GM12891 (cell line): ENCODE data around the gene ZNF236.

ENCODE experiments used
- DNase-seq: peaks from one replicate; pipeline ENCODE4 v3.0.0; 2011; ENCODE audit warnings: low spot score; ENCODE audit not compliant: insufficient read length
- FAIRE-seq: peaks from 2 replicates; lab custom pipeline; 2011; peaks lifted over from hg19 to GRCh38; lab: Jason Lieb, UNC
- PAX5 ChIP-seq: IDR thresholded peaks from 2 replicates; pipeline ENCODE4 v1.6.1; 2011; ENCODE audit warnings: low read length, moderate library complexity, mild to moderate bottlenecking; ENCODE audit not compliant: insufficient read depth, severe bottlenecking
- POLR2A ChIP-seq: IDR thresholded peaks from 2 replicates; pipeline ENCODE4 v1.6.1; 2011; ENCODE audit warnings: low read depth, low read length, control low read depth
- POLR2AphosphoS5 ChIP-seq: IDR thresholded peaks from 2 replicates; pipeline ENCODE4 v1.6.1; 2011; ENCODE audit warnings: low read depth, low read length, control low read depth
- POU2F2 ChIP-seq: IDR thresholded peaks from 2 replicates; pipeline ENCODE4 v1.6.1; 2011; ENCODE audit warnings: low read depth, mild to moderate bottlenecking, control low read depth, low read length, moderate library complexity
- SPI1 ChIP-seq: IDR thresholded peaks from 2 replicates; pipeline ENCODE4 v1.6.1; 2011; ENCODE audit warnings: low read depth, low read length, control low read depth
- TAF1 ChIP-seq: IDR thresholded peaks from 2 replicates; pipeline ENCODE4 v1.6.1; 2011; ENCODE audit warnings: low read depth, low read length, control low read depth

Gene ZNF236

DNA sequence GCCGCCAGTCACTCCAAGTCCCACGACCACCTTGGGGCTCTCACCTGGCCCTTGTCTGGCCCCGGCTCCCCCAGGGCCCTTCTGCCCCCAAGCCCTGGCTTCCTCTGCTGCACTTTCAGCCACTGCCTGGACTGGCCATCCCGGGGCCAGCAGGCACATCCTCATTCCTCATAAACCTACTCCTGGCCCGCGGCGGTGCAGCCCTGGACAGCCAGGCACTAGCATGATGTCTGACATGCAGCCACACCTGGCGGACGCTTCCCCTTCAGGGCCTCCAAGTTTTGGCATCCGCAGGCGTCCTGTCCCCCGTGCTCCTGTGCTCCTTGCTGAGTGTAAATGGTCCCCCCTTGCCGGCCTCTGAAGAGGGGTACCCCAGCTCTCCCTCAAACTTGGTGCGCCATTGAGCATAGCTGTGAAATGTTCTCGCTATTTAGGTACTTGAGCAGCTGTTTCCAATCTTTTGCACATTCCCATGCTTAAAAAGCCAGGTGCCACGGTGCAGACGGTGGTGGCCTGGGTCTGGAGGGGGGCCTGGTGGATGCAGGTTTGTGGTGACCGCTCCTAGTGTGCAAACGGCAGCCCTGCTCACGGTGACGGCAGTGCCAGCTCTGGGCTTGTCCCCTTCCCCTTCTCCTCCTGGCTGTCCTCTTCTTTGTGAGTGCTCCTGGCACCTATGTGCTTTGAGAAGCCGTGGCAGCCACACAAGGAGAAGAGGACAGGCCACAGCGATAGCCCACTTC lies 186.4 kb downstream of the ZNF236 start:
- DNase-seq (no peak), FAIRE-seq (no peak)
- TF ChIP-seq PAX5 (no peak), TAF1 (no peak), POLR2A (no peak), POLR2AphosphoS5 (no peak), POU2F2 (no peak)

DNA sequence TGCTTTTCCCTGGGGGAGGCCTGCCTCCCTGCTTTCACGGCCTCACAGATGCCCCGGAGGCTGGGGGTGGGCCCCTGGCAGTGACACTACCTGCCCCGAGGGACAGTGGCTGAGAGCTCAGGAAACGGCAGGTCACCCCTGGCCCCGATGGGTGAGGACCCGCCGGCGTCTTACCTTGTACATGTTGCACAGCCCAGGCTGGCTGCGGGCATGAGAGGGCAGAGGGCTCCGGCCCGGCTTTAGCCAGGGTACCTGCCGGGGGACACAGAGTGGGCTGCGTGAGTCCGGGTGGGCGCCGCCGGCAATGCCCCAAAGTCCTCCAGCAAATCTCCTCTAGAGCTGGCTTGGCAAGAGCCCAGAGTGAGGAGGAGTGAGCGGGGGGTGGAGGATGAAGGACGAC lies 187.3 kb downstream of the ZNF236 start:
- no peak for TF ChIP-seq POLR2AphosphoS5
- TF ChIP-seq POLR2A: no peak
- TF ChIP-seq TAF1: no peak
- TF ChIP-seq PAX5: no peak
- no peak for TF ChIP-seq POU2F2
- TF ChIP-seq SPI1: no peak
- DNase-seq (no peak), FAIRE-seq (no peak)

DNA sequence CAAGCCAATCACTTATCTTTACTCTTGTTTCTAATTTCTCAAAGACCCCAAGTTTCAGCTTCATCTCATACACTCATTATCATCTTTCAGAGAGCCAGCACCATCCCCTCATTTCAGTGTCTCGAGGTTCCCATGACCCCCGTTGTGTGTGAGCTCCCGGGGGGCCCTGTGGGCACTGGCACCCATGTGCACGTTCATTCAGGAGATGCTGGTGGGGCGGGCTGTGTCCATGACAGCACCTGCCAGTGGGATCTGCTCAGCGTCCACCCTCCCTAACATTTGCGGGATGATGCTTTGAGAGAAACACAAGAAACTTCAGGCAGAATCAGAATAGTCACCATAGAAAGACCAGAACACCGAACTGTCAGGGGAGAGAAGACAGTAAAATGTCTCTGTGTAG lies 189.8 kb downstream of the ZNF236 start:
- TF ChIP-seq SPI1 (no peak), POLR2A (no peak), TAF1 (no peak), POU2F2 (no peak), POLR2AphosphoS5 (no peak), PAX5 (no peak)
- FAIRE-seq (no peak), DNase-seq (no peak)

DNA sequence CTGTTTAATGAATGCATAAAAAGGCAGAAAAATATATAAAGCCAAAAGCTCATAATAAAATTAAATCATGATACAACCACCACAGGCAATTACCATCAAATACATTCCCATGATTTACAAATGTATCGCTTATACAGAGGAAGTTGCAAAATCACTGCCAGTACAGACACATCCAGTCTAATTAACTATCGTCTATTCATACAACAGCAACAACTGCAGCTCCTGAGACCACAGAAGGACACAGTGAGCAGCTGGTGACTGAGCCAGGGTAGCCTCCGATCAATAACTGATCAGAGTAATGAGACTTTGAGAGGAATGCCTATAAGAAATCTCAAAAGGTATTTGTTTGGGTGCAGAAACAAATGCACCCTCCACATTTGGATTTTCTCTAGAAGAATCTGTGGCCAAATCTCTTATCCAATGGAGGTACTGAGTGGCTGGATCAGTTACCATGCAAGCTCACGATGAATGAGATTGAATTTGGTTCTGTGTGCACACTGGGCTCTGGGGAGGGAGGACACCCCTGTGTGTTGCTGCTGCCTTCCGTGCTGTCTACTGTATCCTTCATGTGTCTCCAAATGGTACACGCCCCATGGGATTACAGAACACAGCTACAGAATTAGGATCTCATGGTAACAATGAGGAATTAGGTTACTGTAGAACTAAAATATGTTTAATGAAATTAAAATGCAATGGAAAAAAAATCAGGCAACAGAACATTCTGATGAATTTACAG lies 190.6 kb downstream of the ZNF236 start:
- FAIRE-seq: no peak
- no peak for DNase-seq
- TF ChIP-seq TAF1: no peak
- no peak for TF ChIP-seq POLR2A
- TF ChIP-seq POLR2AphosphoS5: no peak
- no peak for TF ChIP-seq POU2F2
- no peak for TF ChIP-seq PAX5
- no peak for TF ChIP-seq SPI1

DNA sequence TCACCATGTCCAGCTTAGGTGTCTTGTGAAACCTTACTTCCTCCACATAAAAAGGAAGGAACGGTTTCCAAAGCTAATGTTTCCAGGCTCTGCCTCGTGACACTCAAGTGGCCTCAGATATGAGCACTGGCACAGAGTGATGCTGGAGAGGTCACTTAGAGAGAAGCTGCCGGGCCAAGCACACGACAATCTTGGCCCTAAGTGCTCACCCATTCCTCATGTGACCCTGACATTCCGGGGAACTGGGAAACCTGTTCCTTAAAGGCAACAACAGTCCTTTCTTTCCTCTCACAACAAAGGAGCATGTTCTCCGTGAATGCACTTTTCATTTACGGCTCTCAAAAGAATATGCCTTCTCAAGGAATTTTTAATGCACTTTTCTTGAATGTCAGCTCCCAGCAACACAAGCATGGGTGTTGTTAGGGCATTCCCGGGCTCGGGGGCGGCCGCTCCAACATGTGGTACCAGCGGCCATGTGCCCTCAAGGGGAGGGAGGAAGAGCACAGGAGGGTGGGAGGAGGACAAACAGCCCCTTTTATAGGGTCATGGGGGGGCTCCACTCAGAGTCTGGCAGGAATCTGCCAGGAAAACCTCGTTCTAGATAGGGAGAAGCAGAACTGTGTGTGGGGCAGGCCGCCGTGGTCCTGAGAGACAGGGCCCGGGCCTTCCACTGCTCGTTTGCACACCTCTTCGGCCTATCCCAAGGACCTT lies 191.6 kb downstream of the ZNF236 start:
- TF ChIP-seq SPI1: no peak
- no peak for TF ChIP-seq PAX5
- no peak for TF ChIP-seq TAF1
- TF ChIP-seq POLR2AphosphoS5: no peak
- TF ChIP-seq POU2F2: no peak
- TF ChIP-seq POLR2A: no peak
- FAIRE-seq: no peak
- DNase-seq: no peak

DNA sequence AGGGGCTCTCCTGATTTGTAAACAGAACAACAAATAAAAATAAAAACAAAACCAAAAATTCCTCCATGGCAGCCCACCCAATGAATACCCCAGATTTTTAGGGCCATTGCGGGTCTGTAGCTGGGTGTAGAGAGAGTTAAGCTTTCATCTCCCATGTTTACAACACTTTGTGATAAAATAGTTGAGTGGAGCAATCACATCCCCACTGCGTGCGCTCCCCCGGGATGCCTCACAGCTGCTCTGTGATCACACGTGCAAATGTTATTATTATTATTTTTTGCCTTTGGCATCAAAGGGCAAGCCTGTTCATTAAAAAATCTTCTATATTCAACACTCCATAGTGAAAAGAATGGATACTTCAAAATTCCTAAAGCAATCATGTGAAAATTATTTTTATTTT lies 192.2 kb downstream of the ZNF236 start:
- DNase-seq: no peak
- TF ChIP-seq POLR2A (no peak), POLR2AphosphoS5 (no peak), PAX5 (no peak), POU2F2 (no peak), SPI1 (no peak), TAF1 (no peak)
- no peak for FAIRE-seq

DNA sequence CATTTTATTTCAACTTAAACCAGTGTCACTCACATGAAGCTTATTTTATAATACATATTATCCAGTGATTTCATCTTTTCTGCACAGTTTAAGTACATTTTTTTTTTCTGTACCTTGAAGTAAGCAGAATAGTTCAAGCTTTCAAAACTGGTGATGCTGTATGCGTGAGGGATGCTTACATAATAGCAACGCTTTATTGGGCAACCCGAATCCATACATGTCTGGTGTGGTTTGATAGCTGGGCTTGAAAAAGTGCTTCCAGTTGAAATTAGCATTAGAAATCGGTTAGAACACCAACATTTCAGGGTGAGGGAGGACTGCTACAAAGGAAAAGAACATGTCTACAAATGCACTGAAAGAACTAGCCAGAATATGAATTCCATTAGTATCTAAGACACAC lies 192.8 kb downstream of the ZNF236 start:
- no peak for DNase-seq
- no peak for FAIRE-seq
- no peak for TF ChIP-seq POLR2A
- TF ChIP-seq TAF1: no peak
- TF ChIP-seq POLR2AphosphoS5: no peak
- no peak for TF ChIP-seq PAX5
- TF ChIP-seq POU2F2: no peak
- no peak for TF ChIP-seq SPI1

DNA sequence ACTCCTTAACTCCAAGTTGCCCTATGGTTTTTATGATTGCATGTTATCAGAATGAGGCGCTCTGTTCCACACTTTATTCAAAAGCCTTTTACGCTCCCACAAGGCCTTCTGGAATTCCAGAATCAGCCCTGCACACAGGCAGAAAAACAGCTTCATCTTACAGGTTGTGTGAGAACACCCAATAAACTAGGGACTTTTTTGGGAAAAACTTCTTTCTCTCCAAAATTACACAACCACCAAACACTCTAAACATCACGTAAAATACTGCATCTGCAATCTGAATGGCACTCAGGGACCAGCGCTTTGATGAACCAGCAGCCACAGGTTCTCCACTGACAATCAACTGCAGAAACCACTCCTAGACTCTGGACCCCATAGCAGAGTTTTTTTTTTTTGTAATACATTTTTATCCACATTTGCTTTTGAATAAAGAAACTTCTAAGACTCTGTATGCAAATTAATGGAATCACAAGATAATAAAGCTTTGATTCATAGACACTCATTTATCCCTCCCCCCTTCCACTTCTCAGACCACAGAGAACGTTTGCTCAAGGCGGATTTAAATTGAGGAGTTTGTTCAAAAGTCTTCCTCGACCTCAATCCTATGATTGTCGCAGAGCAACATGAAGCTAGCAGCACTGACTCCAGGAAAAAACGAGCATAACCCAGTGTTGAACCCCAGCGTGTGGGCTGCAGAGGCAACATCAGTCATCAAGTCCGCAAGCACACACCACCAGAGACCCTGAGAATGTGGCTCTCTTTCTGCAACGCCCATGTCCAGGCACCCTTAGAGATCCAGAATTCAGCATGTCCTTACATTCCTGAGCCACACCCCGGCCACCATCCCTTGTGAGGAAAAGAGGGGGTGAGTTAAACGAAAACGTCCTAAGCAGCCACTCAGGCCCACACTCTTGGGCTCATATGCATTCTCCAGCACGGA lies 193.7 kb downstream of the ZNF236 start:
- FAIRE-seq (no peak), DNase-seq (no peak)
- TF ChIP-seq POU2F2 (no peak), POLR2AphosphoS5 (no peak), TAF1 (no peak), SPI1 (no peak), PAX5 (no peak), POLR2A (no peak)
